ENCODE data around the gene ARL6IP4. TPM values are rescaled to one million over a fixed set of nuclear protein-coding genes. Genes with fewer than 3 reads are reported as not detected.
"Not testable (repeated sequence)": the region's sequence is repeated elsewhere in the genome, so short reads cannot be mapped to it uniquely, and the experiment has no call there.

ARL6IP4 gene
- total and polyA plus RNA-seq, 7 donors = 113 to 193 (median 130) TPM

- peak overlapping the region; percentile 68 for H3K27ac ChIP-seq
- ATAC-seq (peak; percentile 92 to 96 (median 94)), DNase-seq (no peak)
- no peaks in the 10 kb centered on the region for H3K27me3 ChIP-seq (ENCODE audit: insufficient read depth in 3 of 3, low read length in 2 of 3)
- H3K4me1 ChIP-seq = peaks cover 13% of the 10 kb centered on the region
- WGBS, 3 donors = 30 to 47% (median 40%) methylated on average over 3 of the region's 3 CpGs
- TF ChIP-seq, protein P1, sequence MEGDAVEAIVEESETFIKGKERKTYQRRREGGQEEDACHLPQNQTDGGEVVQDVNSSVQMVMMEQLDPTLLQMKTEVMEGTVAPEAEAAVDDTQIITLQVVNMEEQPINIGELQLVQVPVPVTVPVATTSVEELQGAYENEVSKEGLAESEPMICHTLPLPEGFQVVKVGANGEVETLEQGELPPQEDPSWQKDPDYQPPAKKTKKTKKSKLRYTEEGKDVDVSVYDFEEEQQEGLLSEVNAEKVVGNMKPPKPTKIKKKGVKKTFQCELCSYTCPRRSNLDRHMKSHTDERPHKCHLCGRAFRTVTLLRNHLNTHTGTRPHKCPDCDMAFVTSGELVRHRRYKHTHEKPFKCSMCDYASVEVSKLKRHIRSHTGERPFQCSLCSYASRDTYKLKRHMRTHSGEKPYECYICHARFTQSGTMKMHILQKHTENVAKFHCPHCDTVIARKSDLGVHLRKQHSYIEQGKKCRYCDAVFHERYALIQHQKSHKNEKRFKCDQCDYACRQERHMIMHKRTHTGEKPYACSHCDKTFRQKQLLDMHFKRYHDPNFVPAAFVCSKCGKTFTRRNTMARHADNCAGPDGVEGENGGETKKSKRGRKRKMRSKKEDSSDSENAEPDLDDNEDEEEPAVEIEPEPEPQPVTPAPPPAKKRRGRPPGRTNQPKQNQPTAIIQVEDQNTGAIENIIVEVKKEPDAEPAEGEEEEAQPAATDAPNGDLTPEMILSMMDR (IDR thresholded peaks at IDR 0.05) = no peak
- H3K4me3 ChIP-seq = no peak overlapping the region
- no peaks in the 10 kb centered on the region for H3K36me3 ChIP-seq (ENCODE audit: insufficient read depth in 1 of 2, low read depth in 1 of 2)
- intact Hi-C loops (cut with DNase I) = no loop called here
- H3K9me3 ChIP-seq = no peaks in the 10 kb centered on the region
These were observed 42.8 kb upstream of the ARL6IP4 start for GRCh38 chr12:122937622-122938091.

DNA sequence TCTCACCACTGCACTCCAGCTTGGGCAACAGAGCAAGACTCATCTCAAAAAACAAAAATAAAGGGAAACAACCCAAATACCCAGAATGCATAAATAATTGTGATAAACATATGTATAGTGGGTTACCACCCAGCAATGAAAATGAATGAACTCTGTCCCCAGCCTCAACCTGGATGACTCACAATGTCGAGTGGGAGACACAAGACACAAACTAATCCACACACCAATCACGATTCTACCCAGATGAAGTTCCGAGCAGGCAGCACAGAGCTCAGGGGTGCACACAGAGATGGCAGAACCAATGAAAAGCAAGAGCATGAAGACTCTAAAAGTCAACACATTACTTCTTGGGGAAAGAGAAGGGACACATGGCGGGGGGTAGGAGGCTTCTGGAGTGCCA lies 41.4 kb upstream of the ARL6IP4 start:
- no peaks in the 10 kb centered on the region for H3K36me3 ChIP-seq (ENCODE audit: insufficient read depth in 1 of 2, low read depth in 1 of 2)
- intact Hi-C loops (cut with DNase I) = no loop called here
- H3K4me3 ChIP-seq = no peak overlapping the region
- TF ChIP-seq, protein P1 (IDR thresholded peaks at IDR 0.05) = no peak
- DNase-seq = no peak
- peaks cover 13% of the 10 kb centered on the region for H3K4me1 ChIP-seq
- 88 to 94% (median 92%) methylated on average over 4 of the region's 4 CpGs for WGBS, 3 donors
- H3K27me3 ChIP-seq (ENCODE audit: insufficient read depth in 3 of 3, low read length in 2 of 3) = no peaks in the 10 kb centered on the region
- H3K27ac ChIP-seq = no peak overlapping the region
- ATAC-seq = no peak
- no peaks in the 10 kb centered on the region for H3K9me3 ChIP-seq

DNA sequence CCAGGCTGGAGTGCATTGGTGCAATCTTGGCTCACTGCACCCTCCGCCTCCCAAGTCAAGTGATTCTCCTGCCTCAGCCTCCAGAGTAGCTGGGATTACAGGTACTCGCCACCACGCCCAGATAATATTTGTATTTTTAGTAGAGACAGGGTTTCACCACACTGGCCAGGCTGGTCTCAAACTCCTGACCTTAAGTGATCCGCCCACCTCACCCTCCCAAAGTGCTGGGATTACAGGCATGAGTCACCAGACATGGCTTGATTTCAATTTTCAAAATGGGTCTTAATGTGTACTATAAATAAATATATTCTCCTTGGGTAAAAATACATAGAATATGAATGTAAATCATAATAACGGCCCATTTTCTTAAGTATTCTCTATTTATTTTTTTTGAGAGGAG lies 39.1 kb upstream of the ARL6IP4 start:
- H3K27me3 ChIP-seq (ENCODE audit: insufficient read depth in 3 of 3, low read length in 2 of 3); H3K36me3 ChIP-seq (ENCODE audit: insufficient read depth in 1 of 2, low read depth in 1 of 2); H3K4me3 ChIP-seq; ATAC-seq; intact Hi-C loops (cut with DNase I); H3K4me1 ChIP-seq; H3K27ac ChIP-seq; DNase-seq; H3K9me3 ChIP-seq: not testable (repeated sequence)
- 52 to 88% (median 66%) methylated on average over 5 of the region's 5 CpGs for WGBS, 3 donors

GRCh38 chr12:122942637-122943036 lies 37.8 kb upstream of the ARL6IP4 start:
- Histone ChIP-seq H3K9me3 (no peaks in the 10 kb centered on the region), H3K36me3 (ENCODE audit: insufficient read depth in 1 of 2, low read depth in 1 of 2) (no peaks in the 10 kb centered on the region), H3K4me3 (no peak overlapping the region), H3K27ac (peak overlapping the region; percentile 11), H3K27me3 (ENCODE audit: insufficient read depth in 3 of 3, low read length in 2 of 3) (no peaks in the 10 kb centered on the region), H3K4me1 (peaks cover 12% of the 10 kb centered on the region)
- intact Hi-C loops (cut with DNase I) = no loop called here
- TF ChIP-seq, protein P1 (IDR thresholded peaks at IDR 0.05) = no peak
- ATAC-seq (no peak), DNase-seq (no peak)
- WGBS, 3 donors = 86 to 90% (median 89%) methylated on average over 2 of the region's 2 CpGs

DNA sequence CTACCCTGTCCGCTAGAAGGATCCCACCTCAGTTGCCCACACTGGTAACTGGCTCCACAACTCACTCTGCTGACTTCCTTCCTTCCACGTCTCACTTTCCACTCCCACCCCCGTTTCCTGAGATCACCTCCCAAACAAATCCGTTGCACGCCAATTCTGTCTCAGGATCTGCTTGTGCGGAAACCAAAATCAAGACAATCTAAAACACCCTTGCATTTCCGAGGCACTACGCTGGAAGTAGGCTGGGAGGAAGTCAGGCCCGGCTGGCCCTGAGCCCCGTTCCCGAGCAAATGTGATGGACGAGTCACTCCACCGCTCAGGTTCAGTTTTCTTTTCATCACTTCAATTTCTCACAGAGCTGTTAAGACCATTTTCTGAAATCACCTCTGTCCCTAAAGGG lies 37.3 kb upstream of the ARL6IP4 start:
- no peak for DNase-seq
- H3K36me3 ChIP-seq (ENCODE audit: insufficient read depth in 1 of 2, low read depth in 1 of 2) = no peaks in the 10 kb centered on the region
- 47 to 60% (median 56%) methylated on average over 13 of the region's 13 CpGs for WGBS, 3 donors
- H3K27me3 ChIP-seq (ENCODE audit: insufficient read depth in 3 of 3, low read length in 2 of 3) = no peaks in the 10 kb centered on the region
- H3K9me3 ChIP-seq = no peaks in the 10 kb centered on the region
- ATAC-seq = no peak
- intact Hi-C loops (cut with DNase I) = no loop called here
- peaks cover 8% of the 10 kb centered on the region for H3K4me1 ChIP-seq
- TF ChIP-seq, protein P1 (IDR thresholded peaks at IDR 0.05) = no peak
- peak overlapping the region; percentile 11 for H3K27ac ChIP-seq
- no peak overlapping the region for H3K4me3 ChIP-seq

Data from psoas muscle (tissue), 8 donors.